Lung microvascular endothelial cell (primary cell): ENCODE data around the gene SELENOI. TPM values are rescaled to one million over a fixed set of nuclear protein-coding genes. Genes with fewer than 3 reads are reported as not detected.
A peak's percentile ranks its signal among the peaks of the same experiment; 100 is the strongest.
"Not testable (repeated sequence)": the region's sequence is repeated elsewhere in the genome, so short reads cannot be mapped to it uniquely, and the experiment has no call there.

ENCODE experiments used
- DNase-seq, 2 donors: peaks; one replicate each; pipeline versions ENCODE4 v3.0.0 to v3.0.0-alpha.2; 2010; ENCODE audit warnings: low read depth in 2 of 2
- total RNA-seq: library from RNA; depleted of rRNA; stranded (reverse); fragments of >200 nt; gene quantifications from 2 replicates; pipeline ENCODE4 v1.2.1, GENCODE V29; 2014

Gene SELENOI
- total RNA-seq, 1 donor from 2014 or later = 9.3 TPM

DNA sequence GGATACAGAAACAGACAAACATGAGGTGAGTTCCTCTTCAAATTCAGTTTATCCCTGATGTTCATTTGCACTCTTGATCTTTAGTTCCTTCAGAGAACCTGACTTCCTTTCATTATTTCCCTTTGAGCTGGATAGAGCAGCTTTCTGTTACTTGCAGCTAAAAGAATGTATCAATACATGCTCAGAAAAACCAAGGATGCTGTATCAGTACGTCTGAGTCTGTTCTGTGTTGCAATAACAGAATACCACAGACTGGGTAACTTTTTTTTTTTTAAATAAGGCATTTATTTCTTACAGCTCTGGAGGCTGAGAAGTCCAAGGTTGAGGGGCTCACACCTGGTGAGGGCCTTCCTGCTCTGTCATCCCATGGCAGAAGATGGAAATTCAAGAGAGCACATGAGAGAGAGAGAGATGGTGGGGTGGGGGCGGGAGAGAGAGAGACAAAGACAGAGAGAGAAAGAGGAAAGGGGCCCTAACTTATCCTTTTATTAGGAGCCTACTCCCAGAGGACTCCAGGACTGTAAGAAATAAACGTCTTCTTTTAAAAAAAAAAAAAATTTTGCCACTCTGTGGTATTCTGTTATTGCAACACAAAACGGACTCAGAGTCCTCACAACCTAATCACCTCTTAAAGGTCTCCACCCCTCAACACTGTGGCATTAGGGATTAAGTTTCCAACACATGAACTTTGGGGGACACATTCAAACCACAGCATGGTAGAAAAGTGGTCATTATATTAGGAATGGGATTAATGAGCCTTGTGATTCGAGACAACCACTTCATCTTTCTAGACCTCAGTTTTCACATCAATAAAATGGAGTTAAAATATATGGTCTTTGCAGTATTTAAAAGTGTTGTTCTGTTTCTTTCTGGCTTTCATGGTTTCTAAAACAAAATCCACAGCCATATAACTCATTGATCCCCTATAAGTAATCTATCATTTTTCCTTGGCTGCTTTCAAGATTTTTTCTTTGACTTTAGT lies 18.4 kb upstream of the SELENOI start:
- DNase-seq = no peak

DNA sequence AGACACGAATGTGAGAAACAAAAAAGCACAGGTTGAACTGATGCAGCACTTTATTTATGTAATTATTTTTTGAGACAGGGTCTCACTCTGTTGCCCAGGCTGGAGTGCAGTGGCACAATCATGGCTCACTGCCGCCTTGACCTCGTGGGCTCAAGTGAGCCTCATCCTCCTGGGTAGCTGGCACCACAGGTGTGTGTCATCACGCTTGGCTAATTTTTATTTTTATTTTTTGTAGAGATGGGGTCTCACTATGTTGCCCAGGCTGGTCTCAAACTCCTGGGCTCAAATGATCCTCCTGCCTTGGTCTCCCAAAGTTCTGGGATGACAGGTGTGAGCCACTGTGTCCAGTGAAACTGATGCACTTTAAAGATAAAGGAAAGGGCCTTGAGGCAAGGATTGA lies 16.9 kb upstream of the SELENOI start:
- DNase-seq = not testable (repeated sequence)

DNA sequence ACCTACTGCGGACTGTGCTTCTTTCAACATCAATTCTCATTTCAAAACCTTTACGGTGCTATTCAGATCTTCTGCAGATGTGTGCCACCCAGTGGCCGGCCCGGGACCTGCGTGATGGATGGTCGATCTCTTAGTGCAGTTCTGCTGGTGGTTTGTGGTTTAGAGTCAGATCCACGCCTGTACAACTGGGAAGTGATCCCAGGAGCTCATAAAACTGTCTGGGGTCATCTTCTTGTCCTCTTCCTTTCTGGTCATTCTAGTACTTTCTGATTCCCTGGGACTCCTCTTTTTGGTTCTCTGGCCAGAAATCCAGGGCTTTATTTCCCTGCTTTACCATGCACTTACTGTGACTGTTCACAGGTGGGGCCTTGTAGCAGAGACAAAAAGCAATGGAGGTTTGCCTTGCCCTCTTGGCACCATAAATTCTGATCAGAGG lies 15.8 kb upstream of the SELENOI start:
- peak; percentile 76 to 85 for DNase-seq

DNA sequence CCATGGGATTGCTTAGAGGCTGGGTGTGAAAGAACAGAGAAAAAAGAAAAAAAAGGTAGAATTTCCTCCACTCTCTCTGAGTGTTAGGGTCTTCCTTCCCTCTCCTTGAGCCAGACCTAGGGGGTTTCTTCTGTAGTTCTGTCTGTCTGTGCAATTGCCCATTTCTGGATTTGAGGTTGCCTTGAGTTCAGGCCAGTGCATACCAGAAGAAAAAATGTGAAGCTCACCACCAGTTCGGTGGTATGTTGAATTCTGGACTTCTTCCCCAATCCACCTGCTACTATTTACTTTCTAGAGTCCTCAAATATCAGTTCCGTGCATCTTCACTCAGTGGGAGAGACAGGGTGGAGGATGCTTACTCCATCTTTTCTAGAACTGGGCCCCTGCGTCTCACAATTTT lies 15.3 kb upstream of the SELENOI start:
- no peak for DNase-seq

DNA sequence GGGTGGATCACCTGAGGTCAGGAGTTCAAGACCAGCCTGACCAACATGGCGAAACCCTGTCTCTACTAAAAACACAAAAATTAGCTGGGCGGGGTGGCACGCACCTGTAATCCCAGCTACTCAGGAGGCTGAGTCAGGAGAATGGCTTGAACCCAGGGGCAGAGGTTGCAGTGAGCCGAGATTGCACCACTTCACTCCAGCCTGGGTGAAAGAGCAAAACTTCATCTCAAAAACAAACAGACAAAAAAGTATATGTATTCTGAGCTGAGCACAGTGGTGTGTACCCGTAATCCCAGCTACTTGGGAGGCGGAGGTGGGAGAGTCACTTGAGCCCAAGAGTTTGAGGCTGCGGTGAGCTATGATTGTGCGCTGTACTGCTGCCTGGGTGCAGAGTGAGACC lies 14.6 kb upstream of the SELENOI start:
- DNase-seq = not testable (repeated sequence)

DNA sequence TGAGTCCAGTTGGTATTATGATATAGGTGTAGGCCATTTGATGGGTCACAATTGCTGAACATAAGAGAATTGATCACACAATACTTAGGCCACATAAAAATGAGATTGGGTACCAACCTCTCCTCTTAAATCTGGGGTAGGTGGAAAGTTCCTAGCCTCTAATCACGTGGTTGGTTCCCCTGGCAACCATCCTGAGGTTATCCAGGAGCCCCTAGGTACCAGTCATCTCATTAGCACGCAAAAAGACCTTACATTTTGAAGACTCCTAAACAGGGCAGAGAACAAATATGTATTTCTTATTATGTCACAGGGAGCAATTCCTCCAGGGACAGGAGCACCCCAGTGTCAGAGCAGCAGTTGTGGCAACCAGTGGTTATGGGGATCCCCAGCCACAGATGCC lies 12.7 kb upstream of the SELENOI start:
- DNase-seq = no peak

DNA sequence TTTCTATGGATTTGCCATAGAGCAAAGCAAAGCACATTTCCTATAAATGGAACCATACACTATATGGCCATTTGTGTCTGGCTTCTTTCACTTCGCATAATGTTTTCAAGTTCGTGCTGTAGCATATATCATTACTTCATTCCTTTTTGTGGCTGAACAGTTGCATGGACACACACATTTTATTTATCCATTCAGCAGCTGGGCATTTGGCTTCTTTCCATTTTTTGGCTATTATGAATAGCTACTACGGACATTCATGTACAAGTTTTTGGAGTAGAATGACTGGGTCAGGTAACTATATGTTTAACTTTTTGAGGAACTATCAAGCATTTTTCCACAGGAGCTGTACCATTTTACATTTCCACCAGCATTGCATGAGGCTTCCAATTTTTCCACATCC lies 10.7 kb upstream of the SELENOI start:
- peak in 1 of 2 donors; percentile 20 for DNase-seq

DNA sequence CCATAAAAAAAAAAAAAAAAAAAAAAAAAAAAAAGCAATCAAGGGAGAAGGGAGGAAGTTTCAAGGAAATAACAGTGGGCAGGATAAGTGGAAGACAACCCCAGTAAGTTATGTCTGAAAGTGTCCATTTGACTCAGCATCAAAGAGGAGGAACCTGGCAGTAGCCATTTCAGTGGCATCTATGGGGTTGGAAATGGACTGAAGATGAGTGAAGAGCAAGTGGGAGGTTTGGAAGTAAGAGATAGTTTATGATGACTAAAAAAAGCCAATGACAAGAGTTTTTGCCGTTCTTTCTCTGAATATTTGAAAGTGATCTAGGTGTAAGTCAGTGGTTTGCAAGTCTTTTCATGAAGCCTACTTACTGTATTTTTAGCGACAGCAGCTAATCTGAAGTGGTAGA lies 9.2 kb upstream of the SELENOI start:
- no peak for DNase-seq

DNA sequence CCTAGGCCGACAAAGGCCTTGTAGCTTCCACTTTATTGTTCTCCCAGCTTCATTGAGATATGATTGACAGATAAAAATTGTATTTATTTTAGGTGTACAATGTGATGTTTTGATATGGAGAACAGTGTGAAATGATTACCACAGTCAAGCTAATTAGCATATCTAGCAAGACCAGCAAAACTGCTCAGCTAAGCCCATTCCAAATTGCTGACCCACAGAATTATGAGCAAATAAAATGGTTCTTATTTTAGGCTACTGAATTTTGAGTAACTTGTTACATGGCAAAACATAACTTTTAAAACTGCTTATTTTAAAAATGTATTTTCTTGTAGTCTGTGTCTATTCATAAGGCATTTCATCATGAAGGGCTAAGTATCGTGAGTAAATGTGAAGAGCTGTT lies 8.6 kb upstream of the SELENOI start:
- DNase-seq = no peak

DNA sequence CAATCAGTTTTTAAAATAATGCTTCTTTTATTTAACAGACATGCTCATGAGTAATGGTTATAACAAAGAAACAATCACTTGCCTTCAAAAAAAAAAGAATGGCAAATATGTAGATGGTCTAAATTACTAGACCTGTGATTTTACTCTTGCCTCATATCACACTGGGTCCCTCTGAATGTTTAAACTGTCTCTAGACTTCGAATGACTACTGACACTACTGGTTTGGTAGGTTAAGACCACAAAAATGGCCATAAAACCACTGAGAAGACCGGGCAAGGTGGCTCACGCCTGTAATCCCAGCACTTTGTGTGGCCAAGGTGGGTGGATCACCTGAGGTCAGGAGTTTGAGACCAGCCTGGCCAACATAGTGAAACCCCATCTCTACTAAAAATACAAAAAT lies 5.1 kb upstream of the SELENOI start:
- no peak for DNase-seq

DNA sequence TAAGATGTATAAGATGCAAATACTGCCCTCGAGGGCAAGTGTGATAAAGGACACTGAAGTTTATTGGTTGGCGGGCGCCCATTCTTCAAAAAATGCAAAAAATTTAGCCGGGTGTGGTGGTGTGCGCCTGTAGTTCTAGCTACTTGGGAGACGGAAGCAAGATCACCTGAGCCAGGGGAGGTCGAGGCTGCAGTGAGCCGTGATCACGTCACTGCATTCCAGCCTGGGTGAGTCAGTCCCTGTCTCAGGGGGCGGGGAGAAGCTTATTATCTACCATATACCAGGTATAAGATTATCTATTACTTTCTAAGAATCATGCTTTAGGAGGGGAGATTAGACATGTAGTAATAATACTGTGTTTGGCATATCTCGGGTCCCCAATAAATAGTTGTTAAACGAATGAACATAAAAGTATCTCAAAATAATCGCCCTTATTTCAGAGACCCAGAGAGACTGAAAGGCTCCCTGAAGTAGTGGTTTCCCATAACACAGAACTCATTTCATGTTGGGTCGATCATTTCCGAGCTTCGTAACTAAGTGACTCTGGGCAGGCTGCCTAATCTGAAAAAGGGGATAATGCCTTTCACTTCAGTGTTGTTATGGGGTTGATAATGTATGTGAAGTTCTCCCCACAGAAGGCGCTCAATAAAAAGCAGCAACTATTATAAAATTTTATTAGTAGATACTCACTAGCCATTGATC lies 1.2 kb upstream of the SELENOI start:
- peak; percentile 47 to 51 for DNase-seq

DNA sequence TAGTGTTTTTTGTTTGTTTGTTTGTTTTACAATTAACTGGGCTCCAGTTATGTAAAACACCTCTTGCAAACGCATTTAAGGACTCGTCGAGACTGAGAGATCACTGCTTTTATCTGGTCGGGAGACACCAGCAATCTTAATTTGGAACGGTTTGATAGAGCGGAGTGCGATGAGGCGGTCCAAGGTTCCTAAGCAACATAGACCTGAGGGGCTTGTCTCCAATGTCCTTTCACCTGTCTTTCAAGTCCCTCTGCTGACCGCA lies 729 bp upstream of the SELENOI start:
- DNase-seq = no peak

DNA sequence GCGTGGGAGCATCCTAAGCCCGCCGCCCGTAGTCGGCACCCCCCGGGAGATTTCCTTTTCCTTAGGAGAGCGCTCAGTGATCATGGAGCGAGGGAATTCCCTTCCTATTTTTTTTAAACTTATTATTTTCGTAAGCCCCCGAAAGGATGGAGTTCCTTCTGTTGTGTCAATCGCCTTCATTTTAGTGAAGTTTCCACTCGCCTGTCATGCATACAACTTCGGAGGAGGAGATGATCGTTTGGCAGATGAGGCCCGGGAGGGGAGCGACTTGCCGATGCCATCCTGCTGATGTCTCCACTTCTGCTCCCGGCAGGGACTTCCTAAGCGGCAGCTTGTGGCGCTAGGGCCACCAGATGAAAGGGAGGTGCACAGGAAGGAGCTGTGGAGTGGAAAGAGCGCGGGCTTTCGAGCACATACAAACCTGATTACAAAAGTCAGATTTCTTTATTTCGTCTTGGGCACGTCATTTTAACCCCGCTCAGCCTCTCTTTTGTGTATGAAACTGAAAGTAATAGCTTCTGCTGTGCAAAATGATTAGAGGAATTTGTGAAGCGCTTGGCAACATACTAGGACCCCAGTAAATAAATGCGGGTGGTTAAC lies 611 bp downstream of the SELENOI start, which contains the start of gene ADGRF3:
ADGRF3 (minus strand) TSS at position 336 of the 600 bp plus-strand sequence. CDS start 555 bp downstream, outside the sequence.
- DNase-seq = peak; percentile 43 to 58

DNA sequence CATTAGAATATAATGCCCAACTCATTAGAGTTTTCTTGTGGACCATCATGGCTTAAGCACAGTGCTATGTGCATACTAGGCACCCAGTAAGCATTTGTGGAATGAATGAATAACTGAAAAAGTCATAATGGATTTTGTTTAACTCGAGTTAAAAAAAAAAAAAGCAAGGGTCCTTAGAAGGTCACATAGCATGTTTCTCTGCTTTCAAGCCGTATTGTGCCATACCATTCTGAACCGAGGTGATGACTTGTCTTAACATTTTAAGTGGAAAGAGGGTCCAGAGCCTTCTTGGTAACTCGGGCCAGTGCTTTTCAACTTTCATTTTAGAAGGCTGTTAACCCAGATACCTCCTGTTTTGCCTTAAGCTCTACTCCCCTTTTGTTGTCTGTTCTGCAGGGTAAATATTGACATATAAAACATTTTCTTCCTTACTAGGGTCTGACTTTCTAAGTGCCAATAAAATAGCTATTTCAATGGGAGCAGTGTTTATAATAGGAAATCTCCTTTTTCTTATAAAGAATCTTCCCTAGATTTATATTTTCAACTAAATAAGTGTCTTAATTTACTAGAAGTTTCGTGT lies 1.4 kb downstream of the SELENOI start:
- DNase-seq = peak in 1 of 2 donors; percentile 6

DNA sequence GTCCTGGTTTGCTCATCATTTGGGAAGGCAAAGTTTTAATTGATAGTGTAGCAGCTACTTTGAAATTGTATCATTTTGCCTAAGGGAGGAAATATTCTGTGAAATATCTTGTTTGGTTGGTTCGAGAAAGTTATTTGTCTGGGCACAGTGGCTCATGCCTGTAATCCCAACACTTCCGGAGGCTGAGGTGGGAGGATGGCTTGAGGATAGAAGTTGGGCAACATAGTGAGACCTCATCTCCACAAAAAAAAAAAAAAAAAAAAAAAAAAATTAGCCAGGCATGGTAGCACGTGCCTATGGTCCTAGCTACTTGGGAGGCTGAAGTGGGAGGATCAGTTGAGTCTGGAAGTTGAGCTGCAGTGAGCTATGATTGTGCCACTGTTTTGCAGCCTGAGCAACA lies 3.7 kb downstream of the SELENOI start:
- no peak for DNase-seq

DNA sequence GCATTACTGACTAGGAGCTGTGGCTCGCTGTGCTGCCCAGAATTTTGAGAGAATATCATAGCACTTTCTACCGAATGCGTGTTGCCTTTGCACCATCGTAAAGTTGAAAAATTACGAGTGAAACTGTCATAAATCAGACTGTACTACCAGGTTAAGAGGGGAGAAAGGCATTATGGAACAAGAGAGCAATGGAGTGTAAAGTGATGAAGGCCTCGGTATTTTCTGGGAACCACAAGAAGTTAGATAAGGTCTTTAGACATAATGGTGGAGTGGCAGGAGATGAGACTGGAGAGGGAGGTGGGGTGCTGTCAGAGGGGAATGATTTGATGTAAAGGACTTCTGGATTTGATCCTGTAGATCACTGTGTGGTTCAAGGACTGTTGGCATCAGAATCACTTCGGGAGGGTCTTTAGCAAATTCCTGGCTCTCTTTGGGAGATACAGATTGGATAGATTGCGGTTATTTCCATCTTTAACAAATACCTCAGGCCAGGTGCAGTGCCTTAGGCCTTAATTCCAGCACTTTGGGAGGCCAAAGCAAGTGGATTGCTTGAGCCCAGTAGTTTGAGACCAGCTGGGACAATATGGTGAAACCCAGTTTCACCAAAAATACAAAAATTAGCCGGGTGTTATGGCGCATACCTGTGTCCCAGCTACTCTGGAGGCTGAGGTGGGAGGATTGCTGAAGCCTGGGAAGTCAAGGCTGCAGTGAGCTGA lies 5.6 kb downstream of the SELENOI start:
- DNase-seq = no peak

DNA sequence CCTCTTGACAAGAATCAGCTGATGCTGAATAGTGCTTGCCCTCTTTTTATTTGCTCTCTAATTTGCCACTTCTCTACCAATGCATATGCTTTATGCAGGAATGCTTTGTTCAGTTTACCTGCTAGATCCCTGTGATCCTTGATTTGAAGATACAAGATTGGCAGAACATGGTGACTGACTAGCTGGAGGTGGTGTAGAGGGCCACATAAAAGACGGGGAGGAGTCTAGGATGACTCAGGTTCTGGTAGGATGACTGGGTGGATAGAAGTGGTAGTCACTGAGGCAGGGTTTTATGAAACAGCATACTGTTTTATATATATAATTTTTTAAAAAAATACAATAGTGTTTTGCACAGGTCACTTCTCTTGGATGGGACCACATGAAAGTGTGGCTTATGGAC lies 6.9 kb downstream of the SELENOI start:
- peak in 1 of 2 donors; percentile 27 for DNase-seq

DNA sequence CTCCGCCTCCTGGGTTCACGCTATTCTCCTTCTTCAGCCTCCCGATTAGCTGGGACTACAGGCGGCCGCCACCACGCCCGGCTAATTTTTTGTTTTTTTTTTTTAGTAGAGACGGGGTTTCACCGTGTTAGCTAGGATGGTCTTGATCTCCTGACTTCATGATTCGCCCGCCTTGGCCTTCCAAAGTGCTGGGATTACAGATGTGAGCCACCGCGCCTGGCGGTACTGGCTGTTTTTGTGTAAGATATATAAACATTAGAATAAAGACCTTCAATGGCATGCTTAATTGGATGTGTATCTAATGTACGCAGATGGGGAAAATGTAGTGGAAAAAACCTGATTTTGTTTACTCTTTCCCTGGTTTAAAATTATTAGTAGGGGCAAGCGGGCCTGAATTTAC lies 8.5 kb downstream of the SELENOI start:
- not testable (repeated sequence) for DNase-seq

DNA sequence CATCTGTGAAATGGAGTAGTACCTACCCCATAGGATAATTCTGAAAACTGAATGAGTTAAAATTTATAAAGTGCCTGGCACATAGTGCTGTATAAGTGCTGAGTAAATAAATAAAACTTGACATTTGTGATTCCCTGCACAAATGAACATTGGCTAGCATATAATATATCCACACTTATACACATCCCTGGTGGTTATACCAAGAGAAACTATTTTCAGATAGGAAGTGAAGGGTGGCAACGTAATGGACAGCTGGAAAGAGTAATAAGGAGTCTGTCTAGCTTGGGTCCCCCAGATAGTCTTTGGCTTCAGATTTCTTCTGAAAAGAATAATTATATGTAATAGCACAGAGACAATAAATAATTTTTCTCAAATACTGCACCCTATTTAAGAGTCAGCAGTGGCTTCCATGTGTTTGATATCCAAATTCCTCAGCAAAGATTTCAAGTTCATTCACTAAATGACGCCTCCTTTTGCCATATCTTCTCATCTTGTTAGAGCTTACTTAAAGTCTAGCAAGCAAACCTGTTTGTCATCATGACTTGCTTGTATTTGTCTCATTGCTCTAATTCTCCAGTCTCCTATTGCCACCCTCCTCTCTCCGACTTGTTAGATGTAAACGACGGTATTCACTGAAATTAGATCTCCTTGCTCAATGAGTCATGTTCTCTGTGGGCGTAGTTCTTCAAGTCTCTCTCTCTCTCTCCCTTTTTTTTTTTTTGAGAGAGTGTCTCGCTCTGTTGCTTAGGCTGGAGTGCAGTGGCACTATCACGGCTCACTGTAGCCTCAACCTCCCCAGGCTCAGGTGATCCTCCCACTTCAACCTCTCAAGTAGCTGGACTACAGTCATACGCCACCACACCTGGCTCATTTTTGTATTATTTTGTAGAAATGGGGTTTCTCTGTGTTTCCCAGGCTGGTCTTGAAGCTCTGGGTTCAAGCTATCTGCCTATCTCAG lies 9.4 kb downstream of the SELENOI start:
- peak in 1 of 2 donors; percentile 71 for DNase-seq

DNA sequence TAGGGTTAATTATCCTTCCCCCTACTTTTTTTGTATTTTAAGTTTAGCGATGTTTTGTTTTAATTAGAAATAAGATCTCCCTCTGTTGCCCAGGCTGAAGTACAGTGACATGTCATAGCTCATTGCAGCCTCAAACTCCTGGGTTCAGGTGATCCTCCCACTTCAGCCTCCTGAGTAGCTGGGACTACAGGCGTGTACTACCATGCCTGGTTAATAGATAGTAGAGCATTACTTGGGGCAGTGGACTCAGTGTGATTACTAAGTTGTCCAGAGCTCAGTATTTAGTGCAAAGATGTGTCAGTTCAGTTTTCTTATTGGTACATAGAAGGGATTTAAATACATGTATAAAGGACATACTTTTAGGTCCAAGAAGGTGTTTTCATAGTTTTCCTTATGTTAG lies 10.2 kb downstream of the SELENOI start:
- no peak for DNase-seq
